PC-3 (cell line): ENCODE results near the gene LUC7L. TPM values are rescaled to one million over a fixed set of nuclear protein-coding genes. Genes with fewer than 3 reads are reported as not detected.
"Not testable (repeated sequence)": the region's sequence is repeated elsewhere in the genome, so short reads cannot be mapped to it uniquely, and the experiment has no call there.

Experiments
- ATAC-seq: fragments of 200-7000 bp; cut with Tn5 transposase; 2 replicates; pipeline ENCODE4 v1.9.1; 2020; ENCODE audit warnings: mild to moderate bottlenecking, moderate library complexity
- BruUV-seq: library from RNA; stranded (reverse); fragments of 400-500 nt; replicated peaks from 2 replicates; lab custom pipeline; 2021; lab: Mats Ljungman, UMichigan
- CTCF ChIA-PET: fragments of 300-600 bp; sonication (Branson Sonifier 250); formaldehyde crosslinking; loops from one replicate; lab custom pipeline; 2022; ENCODE audit warnings: antibody characterized with exemption; lab: Charles Lee
- POLR2A ChIA-PET: fragments of 300-600 bp; sonication (Branson Sonifier 250); formaldehyde crosslinking; loops from one replicate; lab custom pipeline; 2022; ENCODE audit warnings: antibody characterized with exemption; ENCODE audit not compliant: unreplicated experiment; lab: Charles Lee
- DNase-seq: peaks from one replicate; pipeline ENCODE4 v3.0.0-alpha.2; 2015
- H2AFZ ChIP-seq: fragments of 300-600 bp; sonication (generic); 2 replicates; pipeline ENCODE4 v1.6.0; 2016; ENCODE audit warnings: antibody characterized with exemption, low read length
- H3F3A ChIP-seq: fragments of 300-600 bp; sonication (generic); one replicate; pipeline ENCODE4 v1.6.0; 2017; ENCODE audit warnings: antibody characterized with exemption, low read length, control low read depth, mild to moderate bottlenecking; ENCODE audit not compliant: unreplicated experiment
- H3K27ac ChIP-seq: fragments of 300-600 bp; sonication (generic); 2 replicates; pipeline ENCODE4 v1.5.1; 2016; ENCODE audit warnings: mild to moderate bottlenecking, low read length
- H3K27me3 ChIP-seq: fragments of 300-600 bp; sonication (generic); 2 replicates; pipeline ENCODE4 v1.6.1; 2016; ENCODE audit warnings: low read length, mixed read lengths
- H3K36me3 ChIP-seq: fragments of 300-600 bp; sonication (generic); 2 replicates; pipeline ENCODE4 v1.6.1; 2016; ENCODE audit warnings: low read depth, mixed run types, low read length, mixed read lengths
- H3K4me1 ChIP-seq: fragments of 300-600 bp; sonication (generic); 2 replicates; pipeline ENCODE4 v1.5.1; 2016; ENCODE audit warnings: low read length; ENCODE audit not compliant: insufficient read depth
- H3K4me2 ChIP-seq: fragments of 300-600 bp; sonication (generic); 2 replicates; pipeline ENCODE4 v1.6.0; 2016; ENCODE audit warnings: low read length
- H3K4me3 ChIP-seq: fragments of 300-600 bp; sonication (generic); 2 replicates; pipeline ENCODE4 v1.5.1; 2016; ENCODE audit warnings: mild to moderate bottlenecking, low read length, mixed read lengths
- H3K79me2 ChIP-seq: fragments of 300-600 bp; sonication (generic); 2 replicates; pipeline ENCODE4 v1.6.1; 2017; ENCODE audit warnings: low read length, mixed read lengths
- H3K9ac ChIP-seq: fragments of 300-600 bp; sonication (generic); 2 replicates; pipeline ENCODE4 v1.6.0; 2016; ENCODE audit warnings: mild to moderate bottlenecking, low read length
- H3K9me2 ChIP-seq: fragments of 300-600 bp; sonication (generic); replicated peaks from 2 replicates; pipeline ENCODE4 v1.6.1; 2016; ENCODE audit warnings: mixed run types, low read length, mixed read lengths
- H3K9me3 ChIP-seq: fragments of 300-600 bp; sonication (generic); 2 replicates; pipeline ENCODE4 v1.6.1; 2016; ENCODE audit warnings: low read length, mixed read lengths
- H4K20me1 ChIP-seq: fragments of 300-600 bp; sonication (generic); 2 replicates; pipeline ENCODE4 v1.6.1; 2016; ENCODE audit warnings: low read length, mixed read lengths
- EZH2 ChIP-seq: fragments of 300-600 bp; sonication (generic); IDR thresholded peaks from one replicate; pipeline ENCODE4 v1.6.1; 2017; ENCODE audit warnings: antibody characterized with exemption, mild to moderate bottlenecking, low read length; ENCODE audit not compliant: unreplicated experiment
- EZH2phosphoT487 ChIP-seq: fragments of 300-600 bp; sonication (generic); IDR thresholded peaks from 2 replicates; pipeline ENCODE4 v1.6.1; 2018; ENCODE audit warnings: mild to moderate bottlenecking, antibody characterized with exemption, low read length, borderline replicate concordance
- intact Hi-C: fragments of 100-400 bp; cut with micrococcal nuclease; formaldehyde crosslinking; loops from 2 replicates; pipeline ENCODE4 v1.9.0; 2023
- total RNA-seq: library from RNA; depleted of rRNA; stranded (reverse); fragments of >200 nt; gene quantifications from 2 replicates; pipeline ENCODE4 v1.2.3, GENCODE V29; 2014
- TF ChIP-seq, protein P1 (sequence below): fragments of 300-600 bp; sonication (generic); conservative IDR thresholded peaks from 2 replicates; pipeline ENCODE4 v1.5.1; 2017; ENCODE audit warnings: antibody characterized with exemption, low read depth, mild to moderate bottlenecking, low read length

The LUC7L gene
- total RNA-seq, 1 experiment from 2014 or later: 46.0 TPM

- peaks cover 5% of the 10 kb centered on the region; the same call in 1 of the 2 replicates for H3K4me1 ChIP-seq
- no peaks in the 10 kb centered on the region for H3K9me3 ChIP-seq
- H3K4me2 ChIP-seq: no peak overlapping the region
- H3K9me2 ChIP-seq: no peaks in the 10 kb centered on the region
- ChIA-PET CTCF (interaction anchor here (0.6 kb wide), 1 partner anchor 71 kb away, joined by 3 read pairs; no protein-coding TSS in a partner anchor), POLR2A (no interaction called here)
- H3K27me3 ChIP-seq: peaks cover 17% of the 10 kb centered on the region
- H3F3A ChIP-seq: no peaks in the 10 kb centered on the region
- no peaks in the 10 kb centered on the region for H3K36me3 ChIP-seq
- no peak overlapping the region for H2AFZ ChIP-seq
- ATAC-seq (no peak; the same call in 1 of the 2 replicates), DNase-seq (peak; percentile 25)
- BruUV-seq: no TSS peak
- no peak overlapping the region for H3K4me3 ChIP-seq
- H4K20me1 ChIP-seq: no peaks in the 10 kb centered on the region
- no peak for TF ChIP-seq EZH2phosphoT487
- TF ChIP-seq, protein P1, sequence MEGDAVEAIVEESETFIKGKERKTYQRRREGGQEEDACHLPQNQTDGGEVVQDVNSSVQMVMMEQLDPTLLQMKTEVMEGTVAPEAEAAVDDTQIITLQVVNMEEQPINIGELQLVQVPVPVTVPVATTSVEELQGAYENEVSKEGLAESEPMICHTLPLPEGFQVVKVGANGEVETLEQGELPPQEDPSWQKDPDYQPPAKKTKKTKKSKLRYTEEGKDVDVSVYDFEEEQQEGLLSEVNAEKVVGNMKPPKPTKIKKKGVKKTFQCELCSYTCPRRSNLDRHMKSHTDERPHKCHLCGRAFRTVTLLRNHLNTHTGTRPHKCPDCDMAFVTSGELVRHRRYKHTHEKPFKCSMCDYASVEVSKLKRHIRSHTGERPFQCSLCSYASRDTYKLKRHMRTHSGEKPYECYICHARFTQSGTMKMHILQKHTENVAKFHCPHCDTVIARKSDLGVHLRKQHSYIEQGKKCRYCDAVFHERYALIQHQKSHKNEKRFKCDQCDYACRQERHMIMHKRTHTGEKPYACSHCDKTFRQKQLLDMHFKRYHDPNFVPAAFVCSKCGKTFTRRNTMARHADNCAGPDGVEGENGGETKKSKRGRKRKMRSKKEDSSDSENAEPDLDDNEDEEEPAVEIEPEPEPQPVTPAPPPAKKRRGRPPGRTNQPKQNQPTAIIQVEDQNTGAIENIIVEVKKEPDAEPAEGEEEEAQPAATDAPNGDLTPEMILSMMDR: no peak
- no peak for TF ChIP-seq EZH2
- no peak overlapping the region for H3K9ac ChIP-seq
- H3K27ac ChIP-seq: no peak overlapping the region
- intact Hi-C loops: no loop called here
- H3K79me2 ChIP-seq: no peaks in the 10 kb centered on the region
These were observed 51.1 kb downstream of the LUC7L start for GRCh38 chr16:177981-178667.

DNA sequence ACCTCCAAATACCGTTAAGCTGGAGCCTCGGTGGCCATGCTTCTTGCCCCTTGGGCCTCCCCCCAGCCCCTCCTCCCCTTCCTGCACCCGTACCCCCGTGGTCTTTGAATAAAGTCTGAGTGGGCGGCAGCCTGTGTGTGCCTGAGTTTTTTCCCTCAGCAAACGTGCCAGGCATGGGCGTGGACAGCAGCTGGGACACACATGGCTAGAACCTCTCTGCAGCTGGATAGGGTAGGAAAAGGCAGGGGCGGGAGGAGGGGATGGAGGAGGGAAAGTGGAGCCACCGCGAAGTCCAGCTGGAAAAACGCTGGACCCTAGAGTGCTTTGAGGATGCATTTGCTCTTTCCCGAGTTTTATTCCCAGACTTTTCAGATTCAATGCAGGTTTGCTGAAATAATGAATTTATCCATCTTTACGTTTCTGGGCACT lies 51.8 kb downstream of the LUC7L start:
- Histone ChIP-seq H3K27me3 (peaks cover 17% of the 10 kb centered on the region), H3K4me3 (no peak overlapping the region), H3K9ac (no peak overlapping the region), H3K36me3 (no peaks in the 10 kb centered on the region), H3K9me3 (no peaks in the 10 kb centered on the region), H2AFZ (no peak overlapping the region), H3K4me1 (peaks cover 5% of the 10 kb centered on the region; the same call in 1 of the 2 replicates), H4K20me1 (no peaks in the 10 kb centered on the region), H3F3A (no peaks in the 10 kb centered on the region), H3K9me2 (no peaks in the 10 kb centered on the region), H3K79me2 (no peaks in the 10 kb centered on the region), H3K4me2 (no peak overlapping the region), H3K27ac (no peak overlapping the region)
- intact Hi-C loops: no loop called here
- ChIA-PET CTCF (interaction anchor here (0.6 kb wide), 1 partner anchor 70 kb away, joined by 3 read pairs; no protein-coding TSS in a partner anchor), POLR2A (no interaction called here)
- TF ChIP-seq EZH2phosphoT487 (no peak), EZH2 (no peak)
- TF ChIP-seq, protein P1: no peak
- no TSS peak for BruUV-seq
- no peak for DNase-seq
- ATAC-seq: no peak

GRCh38 chr16:176477-177382 lies 52.5 kb downstream of the LUC7L start, which contains the start of gene HBA1:
Gene HBA1, plus strand, starts transcription at chr16:176680. Its CDS starts 37 bp downstream, at chr16:176717.
- H3K4me2 ChIP-seq, CTCF ChIA-PET, H3K36me3 ChIP-seq, H3K4me1 ChIP-seq, DNase-seq, intact Hi-C loops, H2AFZ ChIP-seq, H3K27ac ChIP-seq, POLR2A ChIA-PET, H3K4me3 ChIP-seq, H3K9ac ChIP-seq, ATAC-seq, H3K9me3 ChIP-seq, BruUV-seq, H4K20me1 ChIP-seq, H3K79me2 ChIP-seq, H3F3A ChIP-seq, H3K9me2 ChIP-seq: not testable (repeated sequence)
- H3K27me3 ChIP-seq: peaks cover 17% of the 10 kb centered on the region

DNA sequence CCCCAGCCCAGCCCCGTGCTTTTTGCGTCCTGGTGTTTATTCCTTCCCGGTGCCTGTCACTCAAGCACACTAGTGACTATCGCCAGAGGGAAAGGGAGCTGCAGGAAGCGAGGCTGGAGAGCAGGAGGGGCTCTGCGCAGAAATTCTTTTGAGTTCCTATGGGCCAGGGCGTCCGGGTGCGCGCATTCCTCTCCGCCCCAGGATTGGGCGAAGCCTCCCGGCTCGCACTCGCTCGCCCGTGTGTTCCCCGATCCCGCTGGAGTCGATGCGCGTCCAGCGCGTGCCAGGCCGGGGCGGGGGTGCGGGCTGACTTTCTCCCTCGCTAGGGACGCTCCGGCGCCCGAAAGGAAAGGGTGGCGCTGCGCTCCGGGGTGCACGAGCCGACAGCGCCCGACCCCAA lies 53.2 kb downstream of the LUC7L start:
- H3K27ac ChIP-seq, H3K9me2 ChIP-seq, H3F3A ChIP-seq, H2AFZ ChIP-seq, H3K9ac ChIP-seq, BruUV-seq, H4K20me1 ChIP-seq, DNase-seq, CTCF ChIA-PET, H3K4me2 ChIP-seq, H3K9me3 ChIP-seq, ATAC-seq, POLR2A ChIA-PET, H3K4me1 ChIP-seq, H3K4me3 ChIP-seq, H3K79me2 ChIP-seq, H3K36me3 ChIP-seq, intact Hi-C loops: not testable (repeated sequence)
- peaks cover 17% of the 10 kb centered on the region for H3K27me3 ChIP-seq
